ENCODE data around the gene VEGFD.

DNA sequence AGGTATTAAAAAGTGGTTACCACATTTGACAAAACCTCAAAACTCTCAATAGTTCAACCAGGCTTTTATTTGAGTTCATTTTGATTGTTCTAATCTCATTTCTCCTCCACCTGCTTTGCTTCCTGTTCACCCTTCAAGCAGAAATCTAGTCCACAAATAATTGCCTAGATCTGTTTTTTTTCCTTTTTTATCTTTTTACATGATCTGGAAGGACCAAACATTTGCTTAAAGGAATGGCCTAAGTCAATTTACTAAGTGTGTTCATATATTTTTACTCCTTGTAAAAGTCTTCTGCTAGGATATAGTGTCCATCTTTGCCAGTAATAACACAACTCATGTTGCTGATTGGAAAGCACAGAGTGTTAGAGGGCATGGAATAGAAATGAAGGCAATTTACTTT lies 26.2 kb upstream of the VEGFD start:
- TF ChIP-seq, protein P1, sequence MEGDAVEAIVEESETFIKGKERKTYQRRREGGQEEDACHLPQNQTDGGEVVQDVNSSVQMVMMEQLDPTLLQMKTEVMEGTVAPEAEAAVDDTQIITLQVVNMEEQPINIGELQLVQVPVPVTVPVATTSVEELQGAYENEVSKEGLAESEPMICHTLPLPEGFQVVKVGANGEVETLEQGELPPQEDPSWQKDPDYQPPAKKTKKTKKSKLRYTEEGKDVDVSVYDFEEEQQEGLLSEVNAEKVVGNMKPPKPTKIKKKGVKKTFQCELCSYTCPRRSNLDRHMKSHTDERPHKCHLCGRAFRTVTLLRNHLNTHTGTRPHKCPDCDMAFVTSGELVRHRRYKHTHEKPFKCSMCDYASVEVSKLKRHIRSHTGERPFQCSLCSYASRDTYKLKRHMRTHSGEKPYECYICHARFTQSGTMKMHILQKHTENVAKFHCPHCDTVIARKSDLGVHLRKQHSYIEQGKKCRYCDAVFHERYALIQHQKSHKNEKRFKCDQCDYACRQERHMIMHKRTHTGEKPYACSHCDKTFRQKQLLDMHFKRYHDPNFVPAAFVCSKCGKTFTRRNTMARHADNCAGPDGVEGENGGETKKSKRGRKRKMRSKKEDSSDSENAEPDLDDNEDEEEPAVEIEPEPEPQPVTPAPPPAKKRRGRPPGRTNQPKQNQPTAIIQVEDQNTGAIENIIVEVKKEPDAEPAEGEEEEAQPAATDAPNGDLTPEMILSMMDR (IDR thresholded peaks at IDR 0.05; ENCODE audit: low read length): no peak
- TF ChIP-seq EZH2 (optimal IDR thresholded peaks at IDR 0.05; ENCODE audit: low read depth, low read length): no peak
- TF ChIP-seq EZH2phosphoT487 (IDR thresholded peaks at IDR 0.05; ENCODE audit: low read length): no peak
